GM21619 (cell line): ENCODE measurements around the gene HS3ST5.
"Not testable (repeated sequence)": the region's sequence is repeated elsewhere in the genome, so short reads cannot be mapped to it uniquely, and the experiment has no call there.

ENCODE experiments used
- ATAC-seq: cut with Tn5 transposase; IDR thresholded peaks from one replicate; pipeline ENCODE4 v1.9.1; 2021; ENCODE audit not compliant: unreplicated experiment

HS3ST5 gene

DNA sequence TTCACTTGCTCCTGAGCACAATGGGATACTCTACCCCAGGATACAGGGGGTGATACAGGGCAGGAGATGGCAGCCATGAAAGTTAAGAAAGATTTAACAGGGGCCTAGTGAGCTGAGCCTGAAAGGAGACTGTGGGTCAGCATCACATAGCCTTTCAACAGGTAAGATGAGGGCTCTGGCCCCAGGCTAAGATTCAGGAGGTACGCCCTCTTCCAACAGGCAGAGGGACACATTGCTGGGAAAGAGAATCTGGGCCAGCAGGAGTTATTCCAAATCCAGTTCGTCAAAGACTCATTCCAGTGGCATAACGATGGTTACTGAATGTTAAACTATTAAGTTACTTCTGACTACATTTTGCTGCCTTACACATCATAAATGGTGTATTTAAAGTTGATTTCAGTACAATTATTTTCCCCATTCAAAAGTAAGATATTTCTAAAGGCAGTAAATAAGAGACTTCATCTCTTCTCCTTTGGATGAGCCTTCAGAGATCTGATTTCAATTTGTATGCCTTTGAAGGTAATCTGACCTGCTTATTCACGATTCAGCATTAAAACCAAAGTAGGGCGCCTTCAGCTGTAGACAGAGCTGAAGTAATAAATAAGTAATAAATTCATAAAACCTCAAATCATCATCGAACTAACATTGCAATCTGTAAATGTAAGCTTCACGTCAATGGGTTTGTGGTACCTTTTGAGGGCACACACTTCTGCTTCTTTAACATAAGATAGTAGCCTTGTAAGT lies 62.4 kb downstream of the HS3ST5 start:
- no peak for ATAC-seq

DNA sequence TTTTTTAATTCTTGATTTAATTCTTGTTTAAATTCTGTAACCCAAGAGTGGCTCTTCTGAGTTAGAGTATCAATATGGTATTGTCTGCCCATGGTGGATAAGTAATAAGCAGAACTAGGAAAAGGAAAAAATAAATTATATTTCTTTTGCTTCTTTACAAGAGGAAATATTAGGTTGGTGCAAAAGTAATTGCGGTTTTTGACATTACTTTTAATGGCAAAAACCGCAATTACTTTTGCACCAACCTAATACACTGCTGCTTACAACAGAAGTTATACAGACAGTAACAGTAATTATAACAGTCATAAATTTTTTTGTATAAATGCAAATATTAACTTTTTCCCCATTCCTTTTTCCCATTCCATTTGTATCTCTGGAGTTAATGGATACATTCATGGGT lies 65.6 kb downstream of the HS3ST5 start:
- no peak for ATAC-seq

DNA sequence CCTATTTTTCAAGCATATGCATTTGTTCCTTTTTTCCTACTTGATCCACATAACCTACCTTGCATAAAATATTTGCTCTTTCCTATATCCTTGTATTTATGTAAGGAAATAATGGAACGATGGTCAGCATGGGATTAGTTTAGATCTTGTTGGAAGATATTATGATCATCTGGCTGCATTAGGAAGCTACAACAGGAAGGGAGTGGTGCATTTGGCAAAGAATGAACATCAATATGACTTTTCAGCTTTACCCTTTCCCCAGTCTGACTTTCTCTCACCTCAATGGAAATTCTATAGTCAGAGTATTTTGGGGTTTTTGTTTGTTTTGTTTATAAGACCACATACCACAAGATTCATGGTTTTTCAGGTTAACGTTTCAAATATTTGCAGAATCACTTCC lies 66.0 kb downstream of the HS3ST5 start:
- no peak for ATAC-seq

DNA sequence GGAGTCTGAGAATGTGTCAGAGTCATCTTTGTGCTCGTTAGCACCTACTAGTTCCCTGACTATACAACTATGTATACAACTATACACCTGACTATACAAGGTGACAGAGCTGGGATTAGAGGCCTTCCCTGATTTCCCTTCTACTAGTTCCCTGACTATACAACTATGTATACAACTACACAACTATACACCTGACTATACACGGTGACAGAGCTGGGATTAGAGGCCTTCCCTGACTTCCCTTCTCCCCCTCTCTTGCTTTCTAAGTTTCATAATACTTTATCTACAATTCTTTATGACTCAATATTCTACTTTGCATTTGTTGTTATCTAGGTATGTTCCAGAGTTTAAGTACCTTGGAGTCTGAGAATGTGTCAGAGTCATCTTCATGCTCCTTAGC lies 68.0 kb downstream of the HS3ST5 start:
- ATAC-seq: no peak

DNA sequence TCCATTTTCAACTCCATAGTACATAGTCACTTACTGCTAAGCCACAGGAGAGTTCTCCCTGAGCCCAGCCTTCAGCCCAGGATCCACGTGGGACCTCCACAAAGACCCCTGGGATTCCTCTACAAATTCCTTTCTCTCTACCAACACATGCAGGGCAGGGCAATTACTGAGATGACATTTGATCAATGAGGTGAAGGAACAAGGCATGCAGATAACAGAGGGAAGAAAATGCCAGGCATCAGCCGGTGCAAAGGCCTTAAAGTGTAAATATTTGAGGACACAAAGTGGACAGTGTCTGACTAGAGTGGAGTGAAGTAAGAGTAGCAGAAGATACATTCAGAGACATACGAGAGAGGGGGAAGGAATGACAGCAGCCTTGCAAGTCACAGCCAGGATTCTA lies 70.2 kb downstream of the HS3ST5 start:
- ATAC-seq: no peak

DNA sequence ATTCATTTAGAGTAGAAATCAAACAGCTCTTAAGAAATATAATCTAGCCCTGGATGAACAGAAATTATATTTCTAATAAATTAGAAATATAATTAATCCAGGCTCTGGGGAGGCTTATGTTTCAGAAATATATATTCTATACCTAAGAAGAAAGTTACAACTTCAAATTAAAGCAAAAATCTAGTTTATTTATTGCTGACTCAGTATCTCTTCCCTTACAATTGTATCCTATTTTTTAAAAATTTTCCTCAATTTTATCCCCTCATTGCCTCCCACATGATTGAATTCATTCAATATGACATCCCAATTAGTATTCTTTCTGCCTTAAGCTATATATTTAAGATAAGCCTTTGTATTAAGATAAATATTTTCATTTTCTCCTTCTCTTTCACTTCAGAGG lies 71.4 kb downstream of the HS3ST5 start:
- no peak for ATAC-seq

DNA sequence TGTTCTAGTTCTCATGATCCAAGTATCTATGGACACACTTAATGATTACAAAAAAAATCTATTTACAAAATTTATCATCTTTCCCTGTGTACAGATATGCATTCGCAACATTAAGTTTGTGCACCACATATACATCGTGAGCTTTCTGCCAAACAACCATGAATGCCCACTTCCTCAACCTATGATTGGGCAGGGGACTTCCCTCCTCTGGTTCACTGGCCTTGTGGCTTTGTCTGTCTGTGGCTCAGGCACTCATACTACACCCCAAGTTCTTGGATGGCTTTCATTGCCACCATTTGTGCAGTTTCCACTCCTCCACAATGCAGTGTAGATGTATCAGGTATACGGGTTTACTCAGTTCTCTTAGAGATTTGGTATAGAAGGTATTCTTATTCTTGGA lies 74.9 kb downstream of the HS3ST5 start:
- no peak for ATAC-seq

DNA sequence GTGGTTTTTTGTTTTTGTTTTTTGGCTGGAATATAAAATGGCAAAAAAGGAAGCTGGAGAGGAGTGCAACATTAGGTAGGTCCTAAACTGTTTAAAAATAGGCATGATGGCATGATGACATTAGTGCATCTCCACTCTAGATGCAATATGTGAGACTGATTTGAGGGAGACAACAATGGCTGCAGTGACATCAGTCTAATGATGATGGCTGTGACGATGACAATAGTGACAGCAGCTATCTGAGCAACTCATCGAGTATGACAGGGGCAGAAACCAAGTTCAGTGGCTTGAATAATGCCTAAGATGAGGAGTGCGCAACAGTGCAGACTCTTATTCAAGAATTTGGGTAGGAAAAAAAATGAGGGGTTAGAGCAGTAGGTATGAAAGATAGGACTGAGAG lies 82.0 kb downstream of the HS3ST5 start:
- no peak for ATAC-seq

DNA sequence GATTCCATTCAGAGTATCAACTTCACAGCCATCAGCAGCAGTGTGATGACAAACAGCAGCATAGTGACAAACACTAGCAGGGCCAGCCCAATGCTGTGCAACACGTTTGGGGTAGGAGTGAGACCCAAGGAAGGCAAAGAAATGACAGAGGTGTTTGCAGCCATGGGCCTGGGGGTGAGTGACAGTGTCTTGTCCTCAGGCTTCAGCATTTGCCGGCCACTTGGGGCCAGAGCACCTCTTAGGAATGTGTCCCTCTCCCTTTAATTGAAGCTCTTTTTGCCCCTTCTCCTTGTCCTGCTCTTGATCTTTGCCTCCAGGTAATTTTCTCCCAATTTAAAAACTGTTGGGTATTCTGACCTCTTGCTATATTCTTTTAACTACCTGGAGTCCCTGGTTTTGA lies 84.4 kb downstream of the HS3ST5 start:
- ATAC-seq: no peak

DNA sequence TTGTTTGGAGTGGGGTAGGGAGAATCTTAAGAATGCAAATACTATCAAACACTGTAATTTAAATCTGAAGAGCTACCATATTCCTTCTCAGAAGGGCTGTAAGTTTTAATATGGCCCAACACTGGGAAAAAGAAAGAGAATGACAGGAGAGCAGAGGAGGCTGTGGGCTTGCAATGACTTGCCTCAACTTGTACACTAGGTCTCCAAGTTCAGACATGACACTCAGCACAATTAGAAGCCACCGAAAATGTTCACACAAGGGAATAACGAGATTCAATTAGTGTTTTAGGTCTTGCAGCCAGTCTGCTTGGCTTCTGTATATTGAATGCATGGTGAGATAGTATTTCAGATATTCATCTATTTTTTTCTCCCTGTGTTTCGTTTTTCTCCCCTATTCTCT lies 89.4 kb downstream of the HS3ST5 start:
- ATAC-seq: no peak

DNA sequence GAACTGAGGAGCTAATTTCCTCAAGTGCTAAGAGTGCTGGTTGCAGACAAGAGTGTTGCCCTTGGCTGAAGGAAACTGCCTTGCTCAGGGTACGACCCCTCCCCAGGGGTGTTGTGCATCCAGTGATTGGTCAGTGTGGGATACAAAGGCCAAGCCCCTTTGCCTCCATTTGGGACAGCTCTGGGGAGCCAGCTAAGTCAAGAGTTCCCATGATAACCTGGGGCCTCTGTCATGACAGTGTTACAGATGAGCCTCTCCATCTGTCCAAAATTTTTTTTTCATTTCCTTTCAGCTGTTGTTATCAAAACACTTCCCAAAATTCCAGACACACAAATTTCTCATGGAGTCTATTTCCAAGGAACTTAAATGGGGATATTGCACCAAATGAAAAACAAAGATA lies 93.3 kb downstream of the HS3ST5 start:
- no peak for ATAC-seq

DNA sequence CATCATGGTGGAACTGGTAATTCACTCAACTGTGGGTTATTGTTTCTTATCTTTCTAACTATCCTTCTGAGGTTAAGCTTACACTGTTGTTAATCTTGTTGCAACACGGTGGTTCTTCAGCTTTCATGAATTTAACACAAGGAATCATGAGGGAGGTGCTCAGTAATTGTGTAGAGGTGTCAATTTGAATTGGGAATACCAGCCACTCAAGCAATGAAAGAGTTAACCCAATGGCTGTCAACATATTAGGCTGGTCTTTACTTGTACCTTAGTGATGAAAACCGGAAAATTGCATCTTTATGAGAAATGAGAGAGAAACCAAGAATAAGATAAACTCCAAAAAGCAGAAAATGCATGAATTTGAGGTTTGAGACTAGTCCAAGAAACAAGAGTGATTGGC lies 95.7 kb downstream of the HS3ST5 start:
- no peak for ATAC-seq

DNA sequence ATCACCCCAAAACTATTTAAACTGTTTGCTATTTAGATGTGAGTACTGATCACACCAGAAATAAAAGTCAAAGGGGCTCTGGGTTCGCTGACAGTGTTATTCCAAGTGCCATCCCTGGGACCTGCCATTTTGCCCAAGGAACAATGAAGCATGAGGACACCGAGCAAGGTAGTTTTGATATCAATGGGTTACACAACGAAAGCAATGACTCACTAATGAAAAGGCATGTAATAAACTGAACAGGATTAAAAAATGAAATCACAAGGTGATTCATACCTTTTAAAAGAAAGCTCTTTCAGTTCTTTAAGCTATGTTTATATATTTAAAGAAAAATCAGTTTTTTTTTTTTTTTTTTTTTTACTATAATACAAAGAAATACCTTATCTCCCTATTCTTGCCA lies 102.0 kb downstream of the HS3ST5 start:
- ATAC-seq: no peak

DNA sequence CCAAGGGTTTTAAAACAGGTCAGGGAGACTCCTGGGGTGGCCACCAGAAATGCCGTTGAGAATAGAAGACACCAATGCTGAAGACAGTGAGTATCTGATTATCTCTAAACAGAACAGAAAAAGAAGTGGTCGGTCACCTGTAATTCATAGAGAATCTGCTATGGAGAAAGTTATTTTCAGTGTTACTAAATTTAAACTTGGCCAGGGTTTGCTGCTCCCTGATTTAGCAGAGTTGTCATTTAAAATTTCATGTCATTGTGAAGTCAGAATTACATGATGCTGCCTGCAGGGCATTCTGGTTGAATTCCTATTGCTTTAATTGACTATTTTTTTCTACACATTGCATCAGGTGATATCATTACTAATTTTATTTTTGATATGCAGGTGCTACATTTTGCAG lies 114.1 kb downstream of the HS3ST5 start:
- no peak for ATAC-seq

DNA sequence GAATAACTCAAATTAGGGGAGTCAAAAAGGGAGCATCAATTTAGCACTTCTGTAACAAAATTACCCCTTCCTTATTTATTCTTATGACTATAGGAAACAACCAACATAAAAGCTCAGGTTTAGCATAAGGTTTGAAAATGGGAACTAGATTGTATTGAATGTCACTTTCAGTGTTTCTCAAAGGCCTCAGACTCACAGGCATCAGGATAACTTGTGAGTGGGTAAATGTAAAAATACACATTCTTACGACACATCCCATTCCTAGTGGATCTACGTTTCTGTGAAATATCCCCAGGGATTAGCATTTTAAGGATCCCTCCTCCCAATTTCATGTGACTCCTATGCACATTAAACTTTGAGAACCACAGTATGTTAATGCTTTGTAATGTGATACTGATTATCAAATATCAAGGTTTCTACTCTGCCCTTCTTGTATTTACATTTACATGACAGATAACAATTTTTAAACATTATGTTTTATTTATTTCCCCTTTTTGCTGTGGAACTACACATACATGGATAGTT lies 114.8 kb downstream of the HS3ST5 start:
- no peak for ATAC-seq

DNA sequence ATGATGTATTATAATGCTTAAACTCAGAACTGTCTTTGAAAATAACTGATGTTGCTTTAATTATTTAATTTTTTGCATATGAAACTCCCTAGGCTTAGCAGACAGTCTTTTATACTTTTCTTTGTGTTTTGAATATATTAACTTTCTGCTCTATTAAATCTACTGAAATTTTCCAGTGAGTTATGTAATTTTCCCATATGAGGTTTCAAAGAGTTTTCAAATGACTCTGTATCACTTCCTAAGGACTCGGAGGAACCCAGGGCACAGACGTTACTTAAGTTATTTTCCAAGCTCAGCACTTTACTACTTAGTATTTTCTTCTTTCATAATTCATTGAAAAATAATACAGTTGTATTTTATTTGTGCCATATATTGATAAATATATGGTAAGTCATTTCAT lies 122.6 kb downstream of the HS3ST5 start:
- ATAC-seq: no peak

DNA sequence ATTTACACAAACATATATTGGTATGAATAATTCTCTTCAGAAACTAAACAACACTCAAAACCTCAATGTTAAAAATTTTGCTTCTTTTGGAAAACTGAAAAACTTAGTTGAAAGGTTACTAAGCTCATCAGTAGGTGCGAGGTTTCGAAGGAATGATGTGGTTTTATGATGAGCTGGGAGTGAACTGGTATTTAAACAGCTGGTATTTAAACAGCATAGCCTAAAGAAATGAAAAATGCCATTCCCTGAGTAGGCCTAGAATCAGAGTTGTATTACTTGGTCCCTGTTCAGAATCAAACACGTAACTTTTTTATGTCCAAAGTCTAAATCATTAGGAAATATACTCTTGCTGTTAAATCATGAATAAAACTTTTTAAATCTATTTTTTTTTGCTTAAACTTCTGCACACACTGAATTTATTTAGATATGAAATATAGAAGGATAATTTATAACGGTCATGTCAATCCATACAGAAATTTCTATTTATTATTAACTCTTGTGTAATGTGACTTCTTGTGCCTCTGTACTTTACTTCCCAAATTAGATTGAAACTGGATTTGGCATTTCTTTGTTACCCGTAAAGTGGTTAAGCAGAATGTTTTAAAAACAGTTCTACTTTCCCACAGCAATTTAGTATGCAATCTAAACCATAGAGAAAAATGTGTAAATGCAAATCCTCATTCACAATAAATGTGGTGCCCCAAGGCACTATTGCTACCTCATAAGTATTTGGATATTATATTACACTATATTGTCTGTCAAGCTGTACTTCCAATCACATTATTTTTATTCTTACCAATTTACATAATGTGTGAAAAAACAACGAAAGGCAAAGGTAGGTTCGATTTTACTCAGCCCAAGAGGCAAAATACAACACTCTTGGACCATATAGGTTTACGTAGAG lies 124.1 kb downstream of the HS3ST5 start:
- no peak for ATAC-seq

DNA sequence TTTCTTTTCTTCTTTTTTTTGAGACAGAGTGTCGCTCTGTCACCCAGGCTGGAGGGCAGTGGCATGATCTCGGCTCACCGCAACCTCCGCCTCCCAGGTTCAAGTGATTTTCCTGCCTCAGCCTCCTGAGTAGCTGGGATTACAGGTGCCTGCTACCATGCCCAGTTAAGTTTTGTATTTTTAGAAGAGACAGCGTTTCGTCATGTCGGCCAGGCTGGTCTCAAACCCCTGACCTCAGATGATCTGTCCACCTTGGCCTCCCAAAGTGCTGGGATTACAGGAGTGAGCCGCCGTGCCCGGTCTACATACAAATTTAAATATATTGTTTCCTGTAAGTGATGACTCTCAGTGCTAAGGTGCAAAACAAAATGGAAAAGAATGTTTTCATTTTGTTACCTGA lies 124.8 kb downstream of the HS3ST5 start:
- not testable (repeated sequence) for ATAC-seq

DNA sequence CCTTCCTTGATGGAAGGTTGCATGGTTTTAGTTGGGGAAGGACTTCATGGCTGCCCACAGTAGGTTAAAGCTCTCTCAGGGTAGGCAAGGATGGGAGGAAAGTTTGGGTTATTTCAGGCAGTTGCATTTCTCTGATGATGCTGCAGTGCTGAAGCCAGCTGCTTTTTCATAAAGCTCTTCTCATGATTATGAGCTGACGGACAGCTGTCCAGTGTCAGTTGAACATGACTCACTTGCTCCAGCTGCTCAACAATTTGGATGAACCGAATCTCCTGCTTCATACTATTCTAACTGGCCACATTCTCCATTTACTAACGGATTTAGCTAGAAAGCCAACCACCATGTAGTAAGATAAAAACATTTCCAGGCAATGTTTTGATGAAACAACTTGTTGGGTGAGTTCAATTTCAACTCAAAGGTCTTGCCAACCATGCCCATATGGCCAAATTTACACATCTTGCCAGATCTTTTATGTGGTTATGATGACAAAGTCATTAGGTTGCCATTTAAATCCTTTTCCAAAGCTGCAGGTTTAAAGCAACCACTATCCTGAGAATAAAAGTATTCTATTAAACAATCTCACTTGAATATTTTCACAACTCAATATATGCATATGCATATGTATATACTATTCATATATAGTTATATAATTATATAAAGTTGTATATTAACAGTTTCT lies 125.9 kb downstream of the HS3ST5 start:
- ATAC-seq: no peak

DNA sequence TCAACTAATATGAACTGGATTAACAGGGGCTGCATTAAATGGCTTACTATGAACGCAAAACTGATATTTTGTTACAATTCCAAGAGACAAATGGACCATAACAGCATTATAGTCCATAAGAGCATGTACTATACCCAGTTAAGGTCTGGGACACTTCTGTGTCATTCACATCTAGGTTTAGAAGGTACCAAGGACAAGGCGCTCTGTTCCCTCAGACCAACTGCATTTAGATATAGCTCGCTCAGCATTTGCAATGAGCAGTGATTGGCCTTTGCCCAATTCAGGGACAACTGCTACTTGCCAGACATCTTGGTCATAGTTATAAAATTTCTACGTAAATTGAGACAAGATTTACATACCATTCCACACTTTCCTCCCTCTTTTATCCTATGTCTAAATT lies 132.4 kb downstream of the HS3ST5 start:
- no peak for ATAC-seq

DNA sequence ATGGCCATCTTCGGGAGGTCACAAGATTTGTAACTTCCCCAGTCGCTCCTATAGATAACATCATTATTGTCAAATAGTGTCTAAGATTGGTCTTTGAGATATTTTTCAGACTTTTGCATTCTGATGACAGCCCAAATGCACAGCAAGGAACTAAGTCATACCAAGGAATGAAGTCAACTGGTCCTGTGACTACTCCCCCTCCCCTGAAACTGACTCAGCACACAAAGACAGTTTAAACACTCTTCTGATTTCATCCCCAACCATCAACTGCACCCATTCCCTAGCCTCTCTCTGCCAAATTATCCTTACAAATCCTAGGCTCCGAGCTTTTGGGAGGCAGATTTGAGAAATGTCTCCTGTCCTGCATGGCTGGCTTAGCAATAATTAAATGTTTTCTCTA lies 139.4 kb downstream of the HS3ST5 start:
- ATAC-seq: no peak

DNA sequence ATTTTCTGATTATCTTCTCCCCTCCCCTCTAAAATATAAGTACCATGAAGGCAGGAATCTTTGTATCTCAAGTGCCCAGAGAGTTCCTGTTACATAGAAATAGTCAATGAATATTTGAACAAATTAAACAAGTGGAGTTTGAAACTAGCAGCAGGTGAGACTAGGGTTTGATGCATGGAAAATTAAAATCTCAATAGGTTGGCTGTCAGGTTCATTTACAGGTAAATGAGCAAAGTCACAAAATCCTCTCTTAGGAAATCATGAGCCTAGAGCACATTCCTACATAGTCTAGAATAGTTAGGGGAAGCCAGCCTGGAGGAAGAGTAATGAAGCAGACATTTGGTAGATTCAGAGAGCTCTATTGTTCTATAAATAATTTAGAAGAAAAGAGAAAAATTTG lies 140.4 kb downstream of the HS3ST5 start:
- ATAC-seq: no peak
